Hepatocyte (in vitro differentiated cells): ENCODE results near the gene PAXIP1.

ENCODE experiments used
- EZH2phosphoT487 ChIP-seq: fragments of 200-600 bp; sonication (generic); IDR thresholded peaks from one replicate; pipeline ENCODE4 v1.6.1; 2018; ENCODE audit warnings: antibody characterized with exemption, mild to moderate bottlenecking, low read depth, moderate library complexity; ENCODE audit not compliant: unreplicated experiment, severe bottlenecking
- TF ChIP-seq, protein P1 (sequence below): fragments of 200-600 bp; sonication (generic); IDR thresholded peaks from 2 replicates; pipeline ENCODE4 v1.5.1; 2016; ENCODE audit warnings: antibody characterized with exemption, mild to moderate bottlenecking; ENCODE audit not compliant: poor library complexity

GRCh38 chr7:154902600-154903082 is 100.3 kb downstream of the PAXIP1 start:
- TF ChIP-seq, protein P1, sequence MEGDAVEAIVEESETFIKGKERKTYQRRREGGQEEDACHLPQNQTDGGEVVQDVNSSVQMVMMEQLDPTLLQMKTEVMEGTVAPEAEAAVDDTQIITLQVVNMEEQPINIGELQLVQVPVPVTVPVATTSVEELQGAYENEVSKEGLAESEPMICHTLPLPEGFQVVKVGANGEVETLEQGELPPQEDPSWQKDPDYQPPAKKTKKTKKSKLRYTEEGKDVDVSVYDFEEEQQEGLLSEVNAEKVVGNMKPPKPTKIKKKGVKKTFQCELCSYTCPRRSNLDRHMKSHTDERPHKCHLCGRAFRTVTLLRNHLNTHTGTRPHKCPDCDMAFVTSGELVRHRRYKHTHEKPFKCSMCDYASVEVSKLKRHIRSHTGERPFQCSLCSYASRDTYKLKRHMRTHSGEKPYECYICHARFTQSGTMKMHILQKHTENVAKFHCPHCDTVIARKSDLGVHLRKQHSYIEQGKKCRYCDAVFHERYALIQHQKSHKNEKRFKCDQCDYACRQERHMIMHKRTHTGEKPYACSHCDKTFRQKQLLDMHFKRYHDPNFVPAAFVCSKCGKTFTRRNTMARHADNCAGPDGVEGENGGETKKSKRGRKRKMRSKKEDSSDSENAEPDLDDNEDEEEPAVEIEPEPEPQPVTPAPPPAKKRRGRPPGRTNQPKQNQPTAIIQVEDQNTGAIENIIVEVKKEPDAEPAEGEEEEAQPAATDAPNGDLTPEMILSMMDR = no peak
- no peak for TF ChIP-seq EZH2phosphoT487
